ENCODE data around the gene ANAPC2.

Gene ANAPC2

DNA sequence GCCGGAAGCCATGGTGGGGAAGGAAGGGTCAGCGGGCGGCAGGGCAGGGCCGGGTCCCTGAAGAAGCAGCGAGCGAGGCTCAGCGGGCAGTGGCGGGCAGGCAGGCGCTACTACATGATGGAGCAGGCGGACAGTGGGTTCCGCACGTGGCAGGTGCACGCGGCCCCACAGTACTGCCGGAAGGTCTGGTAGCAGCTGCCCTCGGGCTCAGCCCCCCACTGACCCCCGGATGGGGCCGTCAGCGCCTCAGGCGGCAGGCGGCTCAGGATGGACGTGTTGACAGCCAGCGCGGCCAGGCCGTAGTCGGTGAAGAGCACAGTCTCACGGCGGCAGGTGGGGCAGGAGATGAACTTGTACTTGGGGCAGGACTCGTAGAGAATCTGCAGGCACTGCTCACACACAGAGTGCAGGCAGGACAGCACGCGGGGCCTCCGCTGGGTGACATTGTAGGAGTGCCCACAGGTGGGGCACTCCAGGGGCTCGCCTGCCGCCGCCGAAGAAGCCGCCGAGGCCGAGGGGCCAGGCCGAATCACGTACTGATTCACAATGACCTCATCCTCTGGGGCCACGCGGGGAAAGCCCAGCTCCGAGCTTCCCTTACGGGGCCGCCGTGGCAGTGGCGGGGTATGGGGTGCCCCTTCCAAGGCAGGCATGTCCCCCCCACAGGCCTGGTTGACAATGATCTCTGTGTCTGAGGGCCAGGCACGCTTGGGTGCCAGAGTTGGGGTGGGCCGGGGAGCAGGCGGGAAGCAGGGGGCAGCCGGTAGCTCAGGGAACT lies 32.1 kb upstream of the ANAPC2 start:
- no peaks in the 10 kb centered on the region for H3K36me3 ChIP-seq (ENCODE audit: control insufficient read depth, insufficient read depth, low read length)
- no peak overlapping the region for H3K27ac ChIP-seq (ENCODE audit: insufficient read depth, low read length, poor library complexity, severe bottlenecking)
- DNase-seq, result no peak
- peaks cover 20% of the 10 kb centered on the region for H3K4me1 ChIP-seq (ENCODE audit: control insufficient read depth, insufficient read depth, low read length, poor library complexity, severe bottlenecking)
- H3K4me3 ChIP-seq (ENCODE audit: insufficient read depth, low read depth, low read length, poor library complexity, severe bottlenecking), result no peak overlapping the region
- no peaks in the 10 kb centered on the region for H3K27me3 ChIP-seq (replicated peaks; ENCODE audit: control insufficient read depth, insufficient read depth, low read length, poor library complexity, severe bottlenecking)
- no peaks in the 10 kb centered on the region for H3K9me3 ChIP-seq (ENCODE audit: control insufficient read depth, low read length)

DNA sequence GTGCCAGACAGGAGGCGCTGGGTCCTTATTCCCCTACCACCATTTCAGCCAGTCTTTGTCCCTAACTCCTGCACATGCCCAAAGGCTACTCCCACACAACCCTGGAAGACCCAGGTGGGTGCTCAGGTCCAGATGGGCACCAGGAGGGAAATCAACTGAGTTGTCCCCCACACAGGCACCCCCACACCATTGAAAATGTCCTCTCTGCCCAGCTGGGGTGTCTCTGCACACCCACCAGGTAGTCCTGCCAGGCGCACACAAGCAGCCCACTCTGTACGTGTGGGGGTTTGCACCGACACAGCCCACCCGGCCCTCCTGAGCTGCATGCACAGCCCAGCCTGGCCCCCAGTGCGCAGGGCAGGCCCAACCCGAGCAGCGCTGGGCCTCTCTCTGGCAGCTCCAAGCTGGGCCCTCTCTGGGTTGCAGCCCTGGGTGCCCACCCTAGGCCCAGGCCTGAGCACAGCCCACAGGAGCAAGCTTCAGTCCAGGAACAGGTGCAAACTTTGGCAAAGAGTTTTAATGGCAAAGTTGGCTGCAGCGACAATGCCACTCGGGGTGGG lies 31.5 kb upstream of the ANAPC2 start:
- H3K4me1 ChIP-seq (ENCODE audit: control insufficient read depth, insufficient read depth, low read length, poor library complexity, severe bottlenecking), result peaks cover 20% of the 10 kb centered on the region
- H3K9me3 ChIP-seq (ENCODE audit: control insufficient read depth, low read length), result no peaks in the 10 kb centered on the region
- H3K27me3 ChIP-seq (replicated peaks; ENCODE audit: control insufficient read depth, insufficient read depth, low read length, poor library complexity, severe bottlenecking), result no peaks in the 10 kb centered on the region
- H3K36me3 ChIP-seq (ENCODE audit: control insufficient read depth, insufficient read depth, low read length), result no peaks in the 10 kb centered on the region
- DNase-seq, result no peak
- no peak overlapping the region for H3K27ac ChIP-seq (ENCODE audit: insufficient read depth, low read length, poor library complexity, severe bottlenecking)
- no peak overlapping the region for H3K4me3 ChIP-seq (ENCODE audit: insufficient read depth, low read depth, low read length, poor library complexity, severe bottlenecking)

GRCh38 chr9:137218754-137219271 lies 30.5 kb upstream of the ANAPC2 start:
- no peaks in the 10 kb centered on the region for H3K36me3 ChIP-seq (ENCODE audit: control insufficient read depth, insufficient read depth, low read length)
- no peak overlapping the region for H3K27ac ChIP-seq (ENCODE audit: insufficient read depth, low read length, poor library complexity, severe bottlenecking)
- H3K4me1 ChIP-seq (ENCODE audit: control insufficient read depth, insufficient read depth, low read length, poor library complexity, severe bottlenecking), result peaks cover 13% of the 10 kb centered on the region
- H3K9me3 ChIP-seq (ENCODE audit: control insufficient read depth, low read length), result no peaks in the 10 kb centered on the region
- H3K4me3 ChIP-seq (ENCODE audit: insufficient read depth, low read depth, low read length, poor library complexity, severe bottlenecking), result no peak overlapping the region
- DNase-seq, result no peak
- H3K27me3 ChIP-seq (replicated peaks; ENCODE audit: control insufficient read depth, insufficient read depth, low read length, poor library complexity, severe bottlenecking), result no peaks in the 10 kb centered on the region

- DNase-seq, result no peak
- no peak overlapping the region for H3K27ac ChIP-seq (ENCODE audit: insufficient read depth, low read length, poor library complexity, severe bottlenecking)
- H3K36me3 ChIP-seq (ENCODE audit: control insufficient read depth, insufficient read depth, low read length), result no peaks in the 10 kb centered on the region
- peaks cover 11% of the 10 kb centered on the region for H3K4me1 ChIP-seq (ENCODE audit: control insufficient read depth, insufficient read depth, low read length, poor library complexity, severe bottlenecking)
- H3K4me3 ChIP-seq (ENCODE audit: insufficient read depth, low read depth, low read length, poor library complexity, severe bottlenecking), result no peak overlapping the region
- no peaks in the 10 kb centered on the region for H3K27me3 ChIP-seq (replicated peaks; ENCODE audit: control insufficient read depth, insufficient read depth, low read length, poor library complexity, severe bottlenecking)
- no peaks in the 10 kb centered on the region for H3K9me3 ChIP-seq (ENCODE audit: control insufficient read depth, low read length)
Measured at GRCh38 chr9:137218212-137218753, 29.9 kb upstream of the ANAPC2 start.

GRCh38 chr9:137217276-137218211 lies 29.2 kb upstream of the ANAPC2 start:
- Histone ChIP-seq H3K27ac (ENCODE audit: insufficient read depth, low read length, poor library complexity, severe bottlenecking) (no peak overlapping the region), H3K4me1 (ENCODE audit: control insufficient read depth, insufficient read depth, low read length, poor library complexity, severe bottlenecking) (peaks cover 6% of the 10 kb centered on the region), H3K27me3 (replicated peaks; ENCODE audit: control insufficient read depth, insufficient read depth, low read length, poor library complexity, severe bottlenecking) (no peaks in the 10 kb centered on the region), H3K36me3 (ENCODE audit: control insufficient read depth, insufficient read depth, low read length) (no peaks in the 10 kb centered on the region), H3K9me3 (ENCODE audit: control insufficient read depth, low read length) (no peaks in the 10 kb centered on the region), H3K4me3 (ENCODE audit: insufficient read depth, low read depth, low read length, poor library complexity, severe bottlenecking) (no peak overlapping the region)
- no peak for DNase-seq

- H3K9me3 ChIP-seq (ENCODE audit: control insufficient read depth, low read length), result no peaks in the 10 kb centered on the region
- no peaks in the 10 kb centered on the region for H3K36me3 ChIP-seq (ENCODE audit: control insufficient read depth, insufficient read depth, low read length)
- DNase-seq, result no peak
- H3K4me1 ChIP-seq (ENCODE audit: control insufficient read depth, insufficient read depth, low read length, poor library complexity, severe bottlenecking), result peaks cover 3% of the 10 kb centered on the region
- no peak overlapping the region for H3K4me3 ChIP-seq (ENCODE audit: insufficient read depth, low read depth, low read length, poor library complexity, severe bottlenecking)
- H3K27me3 ChIP-seq (replicated peaks; ENCODE audit: control insufficient read depth, insufficient read depth, low read length, poor library complexity, severe bottlenecking), result no peaks in the 10 kb centered on the region
- H3K27ac ChIP-seq (ENCODE audit: insufficient read depth, low read length, poor library complexity, severe bottlenecking), result no peak overlapping the region
Measured at GRCh38 chr9:137216188-137216965, 28.0 kb upstream of the ANAPC2 start.

DNA sequence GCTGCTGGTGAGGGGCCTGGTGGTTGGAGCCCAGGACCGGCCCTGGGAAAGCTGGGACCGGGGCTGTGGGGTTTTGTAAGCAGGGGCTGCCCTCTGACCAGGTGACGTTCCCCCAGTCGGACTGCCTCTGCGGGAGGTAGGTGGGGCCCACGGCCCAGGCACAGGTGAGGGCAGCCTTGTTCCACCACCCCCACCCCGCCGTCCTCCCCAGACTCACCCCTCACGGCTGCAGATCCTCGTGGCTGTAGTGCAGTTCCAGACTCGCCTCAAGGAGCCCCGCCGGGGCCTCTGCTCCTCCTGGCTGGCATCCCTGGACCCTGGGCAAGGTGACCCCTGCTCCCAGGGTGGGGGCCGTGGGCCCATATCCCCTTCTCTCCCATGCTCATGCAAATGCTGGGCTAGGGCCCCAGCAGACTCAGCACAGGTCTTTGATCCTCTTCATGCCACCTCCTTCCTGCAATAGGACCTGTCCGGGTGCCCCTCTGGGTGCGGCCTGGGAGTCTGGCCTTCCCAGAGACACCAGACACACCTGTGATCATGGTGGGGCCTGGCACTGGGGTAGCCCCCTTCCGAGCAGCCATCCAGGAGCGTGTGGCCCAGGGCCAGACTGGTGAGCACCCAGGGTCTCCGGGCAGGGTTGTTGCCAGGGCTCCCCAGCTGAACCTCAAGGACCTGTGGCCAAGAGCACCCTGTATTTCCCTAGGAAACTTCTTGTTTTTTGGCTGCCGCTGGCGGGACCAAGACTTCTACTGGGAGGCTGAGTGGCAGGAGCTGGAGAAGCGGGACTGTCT lies 27.0 kb upstream of the ANAPC2 start:
- DNase-seq, result no peak

DNA sequence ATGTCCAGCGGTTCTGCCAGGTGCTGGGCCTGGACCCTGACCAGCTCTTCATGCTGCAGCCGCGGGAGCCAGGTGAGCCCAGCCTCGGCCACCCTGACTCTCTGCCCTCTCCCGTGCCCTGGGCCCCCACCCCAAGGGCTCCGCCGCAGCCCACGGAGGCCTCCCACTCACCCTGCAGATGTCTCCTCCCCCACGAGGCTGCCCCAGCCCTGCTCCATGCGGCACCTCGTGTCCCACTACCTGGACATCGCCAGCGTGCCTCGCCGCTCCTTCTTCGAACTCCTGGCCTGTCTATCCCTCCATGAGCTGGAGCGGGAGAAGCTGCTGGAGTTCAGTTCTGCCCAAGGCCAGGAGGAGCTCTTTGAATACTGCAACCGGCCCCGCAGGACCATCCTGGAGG lies 26.3 kb upstream of the ANAPC2 start:
- no peak for DNase-seq
- H3K27ac ChIP-seq (ENCODE audit: insufficient read depth, low read length, poor library complexity, severe bottlenecking), result no peak overlapping the region
- H3K9me3 ChIP-seq (ENCODE audit: control insufficient read depth, low read length), result no peaks in the 10 kb centered on the region
- H3K36me3 ChIP-seq (ENCODE audit: control insufficient read depth, insufficient read depth, low read length), result no peaks in the 10 kb centered on the region
- no peak overlapping the region for H3K4me3 ChIP-seq (ENCODE audit: insufficient read depth, low read depth, low read length, poor library complexity, severe bottlenecking)
- H3K27me3 ChIP-seq (replicated peaks; ENCODE audit: control insufficient read depth, insufficient read depth, low read length, poor library complexity, severe bottlenecking), result no peaks in the 10 kb centered on the region
- H3K4me1 ChIP-seq (ENCODE audit: control insufficient read depth, insufficient read depth, low read length, poor library complexity, severe bottlenecking), result peaks cover 3% of the 10 kb centered on the region

More for the DNA sequence above, 27.0 kb upstream of the ANAPC2 start:
- H3K36me3 ChIP-seq (ENCODE audit: control insufficient read depth, insufficient read depth, low read length), result no peaks in the 10 kb centered on the region
- peaks cover 3% of the 10 kb centered on the region for H3K4me1 ChIP-seq (ENCODE audit: control insufficient read depth, insufficient read depth, low read length, poor library complexity, severe bottlenecking)
- no peaks in the 10 kb centered on the region for H3K27me3 ChIP-seq (replicated peaks; ENCODE audit: control insufficient read depth, insufficient read depth, low read length, poor library complexity, severe bottlenecking)
- H3K27ac ChIP-seq (ENCODE audit: insufficient read depth, low read length, poor library complexity, severe bottlenecking), result no peak overlapping the region
- H3K9me3 ChIP-seq (ENCODE audit: control insufficient read depth, low read length), result no peaks in the 10 kb centered on the region
- no peak overlapping the region for H3K4me3 ChIP-seq (ENCODE audit: insufficient read depth, low read depth, low read length, poor library complexity, severe bottlenecking)
